ENCODE measurements around the gene GPR63.

- TF ChIP-seq POLR2A (IDR thresholded peaks at IDR 0.05; ENCODE audit: insufficient read depth in 1 of 2, low read depth in 2 of 2, low read length in 2 of 2) = no peak
- TF ChIP-seq ZNF619 (CRISPR knock-in tag; IDR thresholded peaks at IDR 0.05) = no peak
- TF ChIP-seq DPF2 (CRISPR knock-in tag; IDR thresholded peaks at IDR 0.05; ENCODE audit: borderline replicate concordance, low read depth) = no peak
- TF ChIP-seq, protein P1, sequence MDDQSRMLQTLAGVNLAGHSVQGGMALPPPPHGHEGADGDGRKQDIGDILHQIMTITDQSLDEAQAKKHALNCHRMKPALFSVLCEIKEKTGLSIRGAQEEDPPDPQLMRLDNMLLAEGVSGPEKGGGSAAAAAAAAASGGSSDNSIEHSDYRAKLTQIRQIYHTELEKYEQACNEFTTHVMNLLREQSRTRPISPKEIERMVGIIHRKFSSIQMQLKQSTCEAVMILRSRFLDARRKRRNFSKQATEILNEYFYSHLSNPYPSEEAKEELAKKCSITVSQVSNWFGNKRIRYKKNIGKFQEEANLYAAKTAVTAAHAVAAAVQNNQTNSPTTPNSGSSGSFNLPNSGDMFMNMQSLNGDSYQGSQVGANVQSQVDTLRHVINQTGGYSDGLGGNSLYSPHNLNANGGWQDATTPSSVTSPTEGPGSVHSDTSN (CRISPR knock-in tag; IDR thresholded peaks at IDR 0.05; ENCODE audit: borderline replicate concordance) = no peak
- no peak for TF ChIP-seq RAD21 (CRISPR knock-in tag; IDR thresholded peaks at IDR 0.05)
- no peak for TF ChIP-seq CEBPZ (IDR thresholded peaks at IDR 0.05; ENCODE audit: low read length)
- TF ChIP-seq ATAD3A (CRISPR knock-in tag; IDR thresholded peaks at IDR 0.05) = no peak
- TF ChIP-seq, protein P2, sequence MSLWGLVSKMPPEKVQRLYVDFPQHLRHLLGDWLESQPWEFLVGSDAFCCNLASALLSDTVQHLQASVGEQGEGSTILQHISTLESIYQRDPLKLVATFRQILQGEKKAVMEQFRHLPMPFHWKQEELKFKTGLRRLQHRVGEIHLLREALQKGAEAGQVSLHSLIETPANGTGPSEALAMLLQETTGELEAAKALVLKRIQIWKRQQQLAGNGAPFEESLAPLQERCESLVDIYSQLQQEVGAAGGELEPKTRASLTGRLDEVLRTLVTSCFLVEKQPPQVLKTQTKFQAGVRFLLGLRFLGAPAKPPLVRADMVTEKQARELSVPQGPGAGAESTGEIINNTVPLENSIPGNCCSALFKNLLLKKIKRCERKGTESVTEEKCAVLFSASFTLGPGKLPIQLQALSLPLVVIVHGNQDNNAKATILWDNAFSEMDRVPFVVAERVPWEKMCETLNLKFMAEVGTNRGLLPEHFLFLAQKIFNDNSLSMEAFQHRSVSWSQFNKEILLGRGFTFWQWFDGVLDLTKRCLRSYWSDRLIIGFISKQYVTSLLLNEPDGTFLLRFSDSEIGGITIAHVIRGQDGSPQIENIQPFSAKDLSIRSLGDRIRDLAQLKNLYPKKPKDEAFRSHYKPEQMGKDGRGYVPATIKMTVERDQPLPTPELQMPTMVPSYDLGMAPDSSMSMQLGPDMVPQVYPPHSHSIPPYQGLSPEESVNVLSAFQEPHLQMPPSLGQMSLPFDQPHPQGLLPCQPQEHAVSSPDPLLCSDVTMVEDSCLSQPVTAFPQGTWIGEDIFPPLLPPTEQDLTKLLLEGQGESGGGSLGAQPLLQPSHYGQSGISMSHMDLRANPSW (CRISPR knock-in tag; IDR thresholded peaks at IDR 0.05; ENCODE audit: borderline replicate concordance) = no peak
- no peak for TF ChIP-seq TBX2 (CRISPR knock-in tag; IDR thresholded peaks at IDR 0.05; ENCODE audit: borderline replicate concordance)
- TF ChIP-seq NR2C2 (CRISPR knock-in tag; IDR thresholded peaks at IDR 0.05; ENCODE audit: borderline replicate concordance) = no peak
Measured at GRCh38 chr6:96836631-96837080, 621 bp downstream of the GPR63 start.
